Kidney tubule cell (primary cell): ENCODE data around the gene UNK.
A peak's percentile ranks its signal among the peaks of the same experiment; 100 is the strongest.
"Not testable (repeated sequence)": the region's sequence is repeated elsewhere in the genome, so short reads cannot be mapped to it uniquely, and the experiment has no call there.

Experiments
- DNase-seq: peaks from one replicate; pipeline ENCODE4 v3.0.0-alpha.2; 2018; ENCODE audit warnings: low spot score

UNK gene

GRCh38 chr17:75774471-75774990, 10.1 kb upstream of the UNK start:
- no peak for DNase-seq

- DNase-seq, result peak; percentile 81
Measured at GRCh38 chr17:75774991-75775668, 9.5 kb upstream of the UNK start.

DNA sequence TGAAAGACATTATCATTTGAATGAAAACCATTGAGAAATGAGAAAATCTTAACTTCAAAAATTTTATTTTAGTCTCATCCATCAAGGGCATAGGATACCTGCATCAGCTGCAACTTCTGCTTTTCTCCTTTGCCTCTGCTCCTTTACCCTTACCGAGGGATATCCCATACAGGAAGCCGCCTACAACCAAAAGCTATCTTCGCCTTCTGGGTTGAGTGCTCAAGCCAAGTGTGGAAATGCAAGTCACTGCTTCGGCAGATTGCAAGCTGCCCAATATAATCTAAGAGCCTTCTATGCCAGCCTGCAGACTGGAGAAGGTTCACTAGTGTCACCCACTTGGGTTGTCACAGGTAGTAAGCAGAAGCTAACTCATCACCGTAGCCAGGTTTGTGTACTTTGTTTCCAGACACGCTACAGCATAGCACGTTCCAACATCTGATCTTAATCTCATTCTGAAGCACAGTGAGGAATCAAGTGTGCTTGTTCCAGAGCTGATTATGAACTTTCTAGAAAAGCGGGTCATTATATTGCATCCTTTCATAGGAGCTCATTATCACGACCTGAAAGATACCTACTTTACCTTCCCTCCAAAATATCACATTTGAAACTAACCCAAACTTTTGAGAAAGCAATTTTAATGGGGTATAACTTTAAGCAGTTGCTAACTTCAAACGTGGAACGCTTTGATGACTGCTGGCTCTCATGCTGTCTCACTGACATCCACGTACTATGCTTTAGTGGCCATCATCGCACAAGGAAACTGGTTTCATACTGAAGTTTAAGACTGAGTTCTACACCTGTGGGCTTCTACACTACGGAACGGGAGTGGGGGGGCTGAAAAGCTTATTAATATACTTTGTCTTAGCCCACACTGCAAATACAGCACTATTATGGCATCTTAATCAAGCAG, 8.0 kb upstream of the UNK start:
- DNase-seq, result peak; percentile 56

- no peak for DNase-seq
Measured at GRCh38 chr17:75777296-75777922, 7.2 kb upstream of the UNK start.

DNA sequence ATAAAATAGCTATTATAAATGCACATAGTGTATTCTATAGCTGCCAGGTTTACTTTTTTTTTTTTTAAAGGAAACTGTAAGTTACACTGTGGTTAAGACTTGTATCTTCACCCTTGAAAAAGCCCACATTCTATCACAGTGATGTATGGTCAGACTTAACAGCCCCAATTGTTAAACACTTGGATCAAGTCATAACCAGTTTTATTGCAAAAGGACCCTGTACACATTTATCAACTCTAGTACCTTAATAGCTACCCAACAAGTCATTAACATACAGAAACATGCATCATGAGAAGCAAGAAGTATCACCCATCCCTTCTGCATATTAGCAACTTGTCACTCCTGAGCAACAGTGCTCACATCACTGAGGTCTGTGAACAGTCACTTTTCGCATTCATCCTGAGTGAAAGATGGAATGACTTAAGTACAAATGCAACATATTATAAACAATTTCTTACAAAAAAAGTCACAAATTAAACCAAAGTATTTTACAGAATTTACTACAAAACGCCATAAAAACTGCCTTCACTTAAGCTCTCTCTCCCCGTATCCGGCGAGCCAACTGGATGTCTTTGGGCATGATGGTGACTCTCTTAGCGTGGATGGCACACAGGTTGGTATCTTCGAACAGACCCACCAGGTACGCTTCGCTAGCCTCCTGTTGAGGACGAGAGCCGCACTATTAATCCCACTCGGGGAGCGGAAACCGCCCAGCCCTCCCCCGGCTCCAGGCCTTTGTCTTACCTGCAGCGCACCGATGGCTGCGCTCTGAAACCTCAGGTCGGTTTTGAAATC, 6.3 kb upstream of the UNK start:
- DNase-seq, result not testable (repeated sequence)

GRCh38 chr17:75778861-75779249, 5.8 kb upstream of the UNK start:
- DNase-seq, result no peak

DNA sequence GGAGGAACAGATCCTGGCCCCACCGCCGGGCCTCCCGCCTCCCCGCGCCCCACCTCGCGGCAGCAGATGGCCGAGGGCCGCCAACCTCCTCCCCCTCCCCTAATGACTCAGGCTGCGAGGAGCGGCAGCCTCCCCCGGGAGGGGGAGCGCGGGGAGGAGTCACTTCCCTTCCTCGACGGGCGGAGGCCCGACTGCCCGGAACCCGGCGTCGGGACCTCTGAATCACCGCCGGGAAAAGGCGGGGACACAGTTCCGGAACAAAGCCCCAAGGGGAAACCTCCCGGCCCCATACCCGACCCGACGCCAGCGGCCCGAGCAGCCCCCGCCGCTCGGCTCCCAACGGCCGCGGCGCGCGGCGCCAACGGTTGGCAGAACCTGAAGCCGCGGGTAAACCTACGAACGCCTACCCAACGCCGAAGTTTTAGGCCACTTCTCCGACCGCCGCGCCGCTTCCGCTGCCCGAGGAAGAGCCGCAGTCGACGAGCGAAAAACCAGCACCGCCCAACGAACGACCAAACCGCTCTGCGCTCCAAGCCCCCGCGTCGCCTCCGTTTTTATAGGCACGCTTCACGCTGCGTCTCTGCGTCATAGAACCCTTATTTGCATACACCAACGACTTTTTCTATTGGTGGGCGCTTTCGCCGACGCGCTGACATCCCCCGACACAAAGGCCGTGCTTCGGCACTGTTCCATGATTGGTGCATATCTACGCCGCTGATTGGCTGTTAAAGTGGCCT, 5.2 kb upstream of the UNK start:
- peak; percentile 100 for DNase-seq

DNA sequence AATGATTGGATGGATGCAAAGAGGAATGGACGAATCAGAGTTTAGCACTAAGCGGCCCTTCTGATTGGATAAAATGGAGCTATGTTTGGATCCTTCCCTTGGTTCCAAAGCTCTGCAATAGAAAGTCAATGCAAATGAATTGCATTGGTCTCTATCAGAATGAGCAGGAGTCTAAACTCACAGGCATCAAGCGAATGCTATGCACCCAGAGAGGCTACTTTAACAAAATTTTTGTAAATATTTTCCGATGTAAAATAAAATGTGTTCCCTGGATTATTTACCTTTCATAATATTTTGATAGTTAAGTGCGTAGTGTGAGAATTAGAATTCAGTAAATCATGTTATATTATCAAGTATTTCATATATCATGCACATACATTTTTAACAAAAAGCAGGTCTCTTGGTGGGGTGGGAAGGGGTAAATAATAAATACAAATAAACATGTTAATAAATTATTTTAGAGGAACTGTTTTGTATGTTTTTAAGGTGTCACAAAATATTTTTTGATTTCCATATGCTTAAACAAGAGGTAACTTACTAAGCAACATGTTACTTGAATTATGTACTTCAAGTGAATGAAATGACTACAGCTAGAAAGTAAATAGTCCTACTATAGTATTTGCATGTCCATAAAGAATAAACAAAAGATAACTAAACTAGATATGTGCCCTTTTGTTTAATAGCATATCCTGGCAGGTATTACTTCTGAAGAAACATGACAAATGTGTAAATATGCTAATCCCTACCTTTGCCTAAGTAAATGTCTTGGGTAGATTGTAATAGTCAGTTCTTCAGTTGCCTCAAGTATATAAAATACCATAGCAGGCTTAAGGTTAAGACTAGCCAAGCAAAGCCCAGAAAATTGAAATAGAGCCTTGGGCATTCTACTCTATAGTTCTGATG, 4.4 kb upstream of the UNK start:
- no peak for DNase-seq

- DNase-seq, result peak; percentile 79
Measured at GRCh38 chr17:75783069-75783783, 1.4 kb upstream of the UNK start.

- no peak for DNase-seq
Measured at GRCh38 chr17:75783803-75784472, 668 bp upstream of the UNK start.

DNA sequence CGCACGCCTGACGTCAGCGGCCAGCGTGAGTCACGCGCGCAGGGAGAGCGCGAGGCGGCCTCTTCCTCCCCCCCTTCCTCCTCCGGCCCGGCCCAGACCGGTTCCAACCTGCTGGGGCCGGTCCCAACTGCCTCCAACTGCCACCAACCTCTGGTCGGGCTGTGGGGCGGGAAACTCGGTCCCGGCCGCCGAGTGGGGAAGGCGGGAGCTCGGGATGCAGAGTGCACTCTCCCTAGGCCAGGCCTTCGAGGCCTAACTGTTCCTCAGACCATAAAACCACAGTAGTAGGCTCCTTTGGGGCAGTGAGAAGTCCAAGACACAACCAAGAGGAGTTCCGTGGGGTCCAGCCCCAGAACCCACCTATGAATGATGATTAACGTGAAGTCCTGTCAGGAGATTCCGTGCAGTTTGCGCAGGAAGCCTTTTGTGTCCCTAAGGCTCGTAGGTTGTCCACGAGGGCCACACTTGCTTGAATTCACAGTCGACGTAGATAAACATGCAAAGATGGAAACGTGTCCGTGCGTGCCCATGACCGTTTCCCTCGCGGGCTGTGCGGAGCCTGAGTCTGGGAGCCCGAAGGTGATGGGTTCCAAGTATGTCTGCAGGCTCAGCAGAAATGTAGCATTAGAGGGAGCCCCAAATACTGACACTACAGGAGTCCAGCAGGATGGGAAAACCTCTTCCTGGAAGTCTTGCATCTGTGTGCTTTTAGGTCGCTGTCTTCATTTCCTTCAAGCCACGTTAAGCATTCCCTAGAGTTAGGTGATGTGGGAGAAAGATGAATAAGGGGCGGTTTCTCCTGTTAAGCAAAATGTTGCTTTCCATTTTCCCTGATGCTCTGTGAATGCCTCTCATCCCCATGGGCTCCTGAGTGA, 647 bp downstream of the UNK start:
- DNase-seq, result peak; percentile 93

DNA sequence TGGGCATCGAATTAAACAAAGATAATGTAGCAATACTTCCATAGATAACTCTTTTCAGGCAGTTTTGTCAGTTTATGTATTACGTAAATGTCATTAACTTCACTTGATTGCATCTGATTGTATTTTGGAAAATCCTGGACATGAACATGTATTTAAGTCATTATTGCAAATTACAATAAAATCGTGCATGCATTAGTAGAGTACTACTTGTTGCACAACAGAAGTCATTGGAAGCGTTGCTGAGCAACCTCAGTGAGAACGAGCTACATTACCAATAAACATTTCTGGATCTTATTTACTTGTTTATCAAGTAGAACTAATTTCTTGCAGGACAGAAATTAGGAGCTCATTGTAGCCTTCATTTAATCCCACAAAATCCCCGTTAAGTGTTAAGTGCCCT, 6.6 kb downstream of the UNK start:
- no peak for DNase-seq

DNA sequence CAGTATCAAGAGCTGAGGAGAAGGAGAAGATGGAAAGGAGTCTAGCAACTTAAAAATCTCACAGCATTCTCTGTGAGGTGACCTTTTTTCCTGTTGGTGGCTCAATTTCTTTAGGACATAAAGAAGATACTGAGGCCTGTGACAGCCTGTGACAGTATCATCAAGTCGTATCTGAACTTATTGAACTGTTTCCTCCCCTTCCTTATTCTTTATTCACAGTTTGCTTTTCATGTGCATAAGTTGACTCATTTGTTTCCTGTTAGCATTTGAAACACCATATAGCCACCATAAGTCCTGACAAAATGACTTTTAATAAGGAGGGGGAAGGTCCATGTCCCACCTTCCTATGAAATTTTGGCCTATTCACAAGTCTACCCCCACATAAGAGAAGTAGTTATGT, 8.9 kb downstream of the UNK start:
- no peak for DNase-seq

GRCh38 chr17:75795820-75796607, 11.4 kb downstream of the UNK start:
- DNase-seq, result no peak

DNA sequence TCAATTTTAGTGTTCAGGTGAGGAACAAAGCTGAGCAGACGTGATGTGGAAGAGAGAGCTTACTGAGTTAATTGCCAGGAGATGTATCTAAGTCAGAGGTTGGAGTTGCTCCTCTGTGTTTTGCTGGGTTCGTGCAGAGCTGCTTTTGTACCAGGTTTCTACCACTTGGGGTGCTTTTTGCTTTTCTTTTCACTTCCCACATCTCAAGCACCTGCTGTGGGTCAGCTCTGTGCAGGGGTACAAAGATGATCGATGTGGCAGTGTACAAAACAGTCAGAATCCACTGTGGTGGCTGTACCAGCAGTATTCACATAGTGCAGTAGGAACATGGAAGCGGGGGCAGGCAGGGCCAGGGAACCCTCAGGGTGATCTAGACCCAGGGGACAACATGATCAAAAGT, 14.8 kb downstream of the UNK start:
- DNase-seq, result no peak

DNA sequence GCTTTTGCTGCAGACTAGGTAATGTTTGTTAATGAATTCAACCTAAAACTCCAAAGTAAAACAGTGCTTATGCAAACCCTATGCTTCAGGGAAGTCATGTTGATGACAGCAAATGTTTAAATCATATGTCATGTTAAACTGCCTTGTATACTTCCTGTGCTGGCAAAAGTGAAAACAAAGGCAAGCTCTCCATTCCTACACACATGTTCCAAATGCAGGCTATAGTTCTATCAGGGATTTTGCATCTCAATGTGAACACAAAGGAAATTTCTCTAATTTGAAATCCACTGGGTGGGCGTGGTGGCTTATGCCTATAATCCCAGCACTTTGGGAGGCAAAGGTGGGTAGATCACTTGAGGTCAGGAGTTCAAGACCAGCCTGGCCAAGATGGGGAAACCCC, 19.3 kb downstream of the UNK start:
- no peak for DNase-seq
